GM12875 (cell line): ENCODE measurements around the gene NDFIP1.

ENCODE experiments used
- H3K4me3 ChIP-seq: one replicate; pipeline ENCODE4 v1.5.1; 2011; ENCODE audit warnings: low read depth, low read length, control low read depth
- CTCF ChIP-seq: IDR thresholded peaks from 2 replicates; pipeline ENCODE4 v1.5.1; 2011; ENCODE audit warnings: low read depth, mild to moderate bottlenecking, control low read depth, inconsistent platforms, low read length, moderate library complexity, borderline replicate concordance; ENCODE audit not compliant: insufficient read depth

NDFIP1 gene

DNA sequence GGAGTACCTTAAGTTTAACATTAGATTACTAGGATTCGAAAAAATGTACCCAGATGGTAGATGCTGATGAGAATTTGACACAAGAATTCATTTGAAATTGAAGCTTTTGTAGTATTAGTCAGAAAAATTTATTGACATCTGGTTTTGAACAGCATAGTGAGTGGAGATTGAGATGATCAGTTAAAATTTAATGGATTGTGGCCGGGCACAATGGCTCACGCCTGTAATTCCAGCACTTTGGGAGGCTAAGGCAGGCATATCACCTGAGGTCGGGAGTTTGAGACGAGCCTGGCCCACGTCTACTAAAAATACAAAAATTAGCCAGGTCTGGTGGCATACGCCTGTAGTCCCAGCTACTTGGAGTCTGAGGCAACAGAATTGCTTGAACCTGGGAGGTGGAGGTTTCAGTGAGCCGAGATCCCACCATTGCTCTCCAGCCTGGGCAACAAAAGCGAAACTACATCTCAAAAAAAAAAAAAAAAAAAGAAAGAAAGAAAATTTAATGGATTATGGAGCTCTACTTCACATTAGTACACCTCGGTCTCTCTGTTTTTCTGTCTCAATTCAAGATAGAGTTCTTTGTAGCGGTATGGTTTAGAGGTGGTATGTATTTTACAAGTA lies 21.0 kb downstream of the NDFIP1 start:
- H3K4me3 ChIP-seq, result no peak overlapping the region
- no peak for TF ChIP-seq CTCF

- H3K4me3 ChIP-seq, result no peak overlapping the region
- TF ChIP-seq CTCF, result no peak
These were observed 22.8 kb downstream of the NDFIP1 start for GRCh38 chr5:142131394-142131793.

DNA sequence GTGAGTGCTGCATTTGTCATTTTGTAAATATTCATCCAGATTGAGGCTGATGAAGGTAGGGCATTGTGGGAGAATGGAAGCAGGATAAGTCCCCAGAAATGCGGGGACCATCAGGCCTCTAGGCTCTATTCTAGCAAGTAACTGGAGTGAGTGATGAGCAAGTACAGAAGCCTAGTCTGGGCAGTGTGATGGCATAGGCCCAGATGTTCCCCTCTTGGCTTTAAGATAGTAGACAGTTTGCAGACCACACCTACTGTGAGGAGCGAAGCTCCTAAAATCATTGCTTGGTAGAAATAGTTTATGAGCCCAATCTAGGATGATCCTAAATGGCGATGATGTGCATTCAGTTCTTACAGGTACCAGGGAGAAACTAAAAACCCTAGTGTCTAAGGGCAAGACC lies 24.3 kb downstream of the NDFIP1 start:
- TF ChIP-seq CTCF, result no peak
- H3K4me3 ChIP-seq, result no peak overlapping the region

GRCh38 chr5:142133330-142134206 lies 25.0 kb downstream of the NDFIP1 start:
- no peak for TF ChIP-seq CTCF

DNA sequence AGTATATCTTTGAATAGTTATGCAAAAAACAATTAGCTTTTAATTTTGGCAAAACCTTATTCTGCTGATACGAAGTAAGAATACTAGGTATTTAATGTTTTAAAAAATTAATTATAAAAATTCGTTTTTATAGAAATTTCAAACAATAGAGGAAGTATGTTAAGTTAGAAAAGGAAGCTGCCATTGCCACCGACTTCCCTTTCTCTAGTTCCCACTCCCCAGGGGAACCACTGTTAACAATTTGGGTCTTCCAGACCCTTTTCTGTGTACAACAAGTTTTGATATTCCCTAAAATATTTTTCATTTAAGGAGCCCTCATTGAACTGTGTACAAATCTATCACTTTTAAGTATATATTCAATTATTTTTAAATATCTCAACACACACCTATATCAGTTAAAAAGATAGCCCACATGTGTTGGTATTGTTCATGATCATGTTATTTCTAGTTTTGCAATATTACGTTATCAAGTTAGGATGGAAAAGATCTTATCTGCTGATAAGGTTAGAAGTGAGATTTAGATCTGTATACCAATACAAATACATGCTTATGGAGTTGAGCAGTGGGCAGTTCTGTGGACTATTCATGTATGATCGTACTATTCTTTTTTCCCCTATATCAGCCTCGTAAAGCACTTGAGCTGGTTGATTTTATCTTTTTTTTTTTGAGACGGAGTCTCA lies 25.9 kb downstream of the NDFIP1 start:
- H3K4me3 ChIP-seq, result no peak overlapping the region
- TF ChIP-seq CTCF, result no peak

More at GRCh38 chr5:142133330-142134206, 25.0 kb downstream of the NDFIP1 start:
- no peak overlapping the region for H3K4me3 ChIP-seq

- no peak overlapping the region for H3K4me3 ChIP-seq
- no peak for TF ChIP-seq CTCF
These were observed 32.9 kb downstream of the NDFIP1 start for GRCh38 chr5:142141463-142141862.
